Coronary artery (tissue), 2 donors: Measurements from ENCODE around the gene RIMOC1.

Source experiments
- DNase-seq: peaks from one replicate; pipeline ENCODE4 v3.0.0-alpha.2; 2017; ENCODE audit warnings: low spot score
- H3K27ac ChIP-seq, 2 donors: fragments of 200-600 bp; sonication (generic); one replicate each; pipeline ENCODE4 v1.5.1; 2016 to 2019
- H3K4me3 ChIP-seq: fragments of 200-600 bp; sonication (generic); 2 replicates; pipeline ENCODE4 v1.5.1; 2016; ENCODE audit warnings: mild to moderate bottlenecking, moderate library complexity
- CTCF ChIP-seq: fragments of 200-600 bp; sonication (generic); IDR thresholded peaks from one replicate; pipeline ENCODE4 v1.5.1; 2019; ENCODE audit warnings: antibody characterized with exemption

Gene RIMOC1

GRCh38 chr5:41908374-41909079 is 4.4 kb downstream of the RIMOC1 start:
- no peak for DNase-seq
- Histone ChIP-seq H3K4me3 (no peak overlapping the region), H3K27ac (no peak overlapping the region)
- TF ChIP-seq CTCF: no peak

GRCh38 chr5:41918105-41918504 is 14.0 kb downstream of the RIMOC1 start:
- no peak for DNase-seq
- Histone ChIP-seq H3K4me3 (no peak overlapping the region), H3K27ac (no peak overlapping the region)
- no peak for TF ChIP-seq CTCF

GRCh38 chr5:41921166-41921565 is 17.0 kb downstream of the RIMOC1 start:
- Histone ChIP-seq H3K27ac (no peak overlapping the region), H3K4me3 (no peak overlapping the region)
- no peak for DNase-seq
- TF ChIP-seq CTCF: no peak

- no peak overlapping the region for H3K27ac ChIP-seq
These were observed 17.7 kb downstream of the RIMOC1 start for GRCh38 chr5:41921874-41922273.

GRCh38 chr5:41924526-41924871 is 20.4 kb downstream of the RIMOC1 start:
- DNase-seq: no peak
- peak overlapping the region; percentile 78 for H3K4me3 ChIP-seq
- no peak for TF ChIP-seq CTCF

More at GRCh38 chr5:41921874-41922273, 17.7 kb downstream of the RIMOC1 start:
- no peak for DNase-seq
- TF ChIP-seq CTCF: no peak
- H3K4me3 ChIP-seq: no peak overlapping the region

GRCh38 chr5:41924872-41925554 is 20.9 kb downstream of the RIMOC1 start, which contains the start of gene FBXO4:
Gene FBXO4 (plus strand): TSS chr5:41925281. CDS start chr5:41925310, 29 bp downstream.
- peak within 1 kb of the TSS; percentile 91 to 93 for H3K27ac ChIP-seq
- DNase-seq: peak; percentile 91
- peak; percentile 48 for TF ChIP-seq CTCF
- peak within 1 kb of the TSS; percentile 78 for H3K4me3 ChIP-seq

More at GRCh38 chr5:41924526-41924871, 20.4 kb downstream of the RIMOC1 start:
- H3K27ac ChIP-seq: peak overlapping the region; percentile 91 to 93

- peak overlapping the region; percentile 91 to 93 for H3K27ac ChIP-seq
- peak overlapping the region; percentile 78 for H3K4me3 ChIP-seq
- TF ChIP-seq CTCF: no peak
- peak; percentile 76 for DNase-seq
These were observed 21.4 kb downstream of the RIMOC1 start for GRCh38 chr5:41925555-41925951.
